CD4-positive, alpha-beta T cell (primary cell): ENCODE measurements around the gene KIAA0825. TPM values are rescaled to one million over a fixed set of nuclear protein-coding genes. Genes with fewer than 3 reads are reported as not detected.

Experiments used
- ATAC-seq: fragments of 200-7000 bp; cut with Tn5 transposase; one replicate; pipeline ENCODE4 v1.10.0; 2022; ENCODE audit warnings: mild to moderate bottlenecking; ENCODE audit not compliant: poor library complexity
- CTCF ChIA-PET: fragments of 350-600 bp; sonication (Branson Sonifier 250); formaldehyde crosslinking; loops from one replicate; lab custom pipeline; 2021; ENCODE audit warnings: antibody characterized with exemption, inconsistent platforms; lab: Charles Lee
- POLR2A ChIA-PET: fragments of 350-600 bp; sonication (Branson Sonifier 250); formaldehyde crosslinking; loops from one replicate; lab custom pipeline; 2021; ENCODE audit warnings: antibody characterized with exemption, inconsistent platforms; lab: Charles Lee
- DNase-seq, 14 experiments: peaks; one replicate each; pipeline ENCODE4 v3.0.0-alpha.2; 2013 to 2020; ENCODE audit warnings: mixed read lengths in 2 of 14
- H3K27ac ChIP-seq, 2 donors: one replicate each; pipeline versions ENCODE4 v1.5.1 to v1.7.0; 2013; ENCODE audit warnings: low read length in 2 of 2, low read depth in 1 of 2, mild to moderate bottlenecking in 1 of 2
- H3K27me3 ChIP-seq, 2 experiments: 1 replicate in 1 of 2; 2 replicates in 1 of 2; pipeline versions ENCODE4 v1.6.1 to v1.7.0; 2013; ENCODE audit warnings: low read length in 2 of 2, control low read depth in 1 of 2, mild to moderate bottlenecking in 1 of 2, moderate library complexity in 1 of 2; ENCODE audit not compliant: insufficient read depth in 2 of 2, control insufficient read depth in 1 of 2
- H3K36me3 ChIP-seq: one replicate; pipeline ENCODE4 v1.6.1; 2013; ENCODE audit warnings: low read length, control low read depth; ENCODE audit not compliant: insufficient read depth
- H3K4me1 ChIP-seq: one replicate; pipeline ENCODE4 v1.6.1; 2013; ENCODE audit warnings: low read length, control low read depth; ENCODE audit not compliant: insufficient read depth
- H3K4me3 ChIP-seq: one replicate; pipeline ENCODE4 v1.5.1; 2013; ENCODE audit warnings: mild to moderate bottlenecking, low read length, moderate library complexity
- H3K9me3 ChIP-seq, 2 experiments: 1 replicate in 1 of 2; 2 replicates in 1 of 2; pipeline versions ENCODE4 v1.6.1 to v1.7.0; 2013; ENCODE audit warnings: low read length in 2 of 2, mild to moderate bottlenecking in 2 of 2, control low read depth in 1 of 2, moderate library complexity in 1 of 2; ENCODE audit not compliant: control insufficient read depth in 1 of 2, insufficient read depth in 1 of 2
- H3K27ac Mint-ChIP-seq: one replicate; pipeline ENCODE4 v1.8.0; 2020; ENCODE audit warnings: mixed read lengths
- H3K27me3 Mint-ChIP-seq: one replicate; pipeline ENCODE4 v1.8.0; 2021; ENCODE audit warnings: mixed read lengths
- H3K36me3 Mint-ChIP-seq: one replicate; pipeline ENCODE4 v1.8.0; 2021; ENCODE audit warnings: low read depth, mixed read lengths
- H3K4me1 Mint-ChIP-seq: one replicate; pipeline ENCODE4 v1.8.0; 2021; ENCODE audit warnings: low read depth, mixed read lengths
- H3K4me3 Mint-ChIP-seq: one replicate; pipeline ENCODE4 v1.8.0; 2020; ENCODE audit warnings: mild to moderate bottlenecking, mixed read lengths
- H3K9me3 Mint-ChIP-seq: one replicate; pipeline ENCODE4 v1.8.0; 2020; ENCODE audit warnings: mixed read lengths
- CTCF ChIP-seq: fragments of 200-600 bp; IDR thresholded peaks from one replicate; pipeline ENCODE4 v1.8.0; 2022; ENCODE audit warnings: antibody characterized with exemption, mild to moderate bottlenecking
- intact Hi-C, 2 experiments: fragments of 100-400 bp; cut with DNase I in 1 of 2; cut with micrococcal nuclease in 1 of 2; formaldehyde crosslinking; loops; one replicate each; pipeline versions ENCODE4 v1.15.1 to v1.9.0; 2023 to 2025; cut with DNase I, micrococcal nuclease
- total RNA-seq, 174 experiments: library from RNA in 2 of 174; stranded (reverse) in 2 of 174; gene quantifications; one replicate each; pipeline ENCODE4 v1.2.3 and lab custom pipeline; 2021 to 2026

Gene KIAA0825
- total RNA-seq, 2 experiments from 2014 or later = 1.5 to 1.6 TPM

- DNase-seq (no peak), ATAC-seq (no peak)
- Histone ChIP-seq H3K9me3 (no peaks in the 10 kb centered on the region), H3K36me3 (no peaks in the 10 kb centered on the region), H3K4me3 (no peak overlapping the region), H3K27ac (no peak overlapping the region), H3K27me3 (no peaks in the 10 kb centered on the region), H3K4me1 (no peaks in the 10 kb centered on the region)
- no peaks in the 10 kb centered on the region for H3K27me3 Mint-ChIP-seq
- no peaks in the 10 kb centered on the region for H3K36me3 Mint-ChIP-seq
- no peak overlapping the region for H3K4me3 Mint-ChIP-seq
- CTCF ChIA-PET = no interaction called here
- no peak for TF ChIP-seq CTCF
- H3K27ac Mint-ChIP-seq = no peak overlapping the region
- intact Hi-C loops = no loop called here
- POLR2A ChIA-PET = no interaction called here
- H3K9me3 Mint-ChIP-seq = no peaks in the 10 kb centered on the region
- no peaks in the 10 kb centered on the region for H3K4me1 Mint-ChIP-seq
Measured at GRCh38 chr5:94523018-94523417, 95.4 kb downstream of the KIAA0825 start.

GRCh38 chr5:94522117-94522516 lies 96.3 kb downstream of the KIAA0825 start:
- no peak for TF ChIP-seq CTCF
- Mint-ChIP-seq H3K27me3 (no peaks in the 10 kb centered on the region), H3K4me1 (no peaks in the 10 kb centered on the region), H3K9me3 (no peaks in the 10 kb centered on the region), H3K4me3 (no peak overlapping the region), H3K36me3 (no peaks in the 10 kb centered on the region), H3K27ac (no peak overlapping the region)
- H3K4me3 ChIP-seq = no peak overlapping the region
- no peaks in the 10 kb centered on the region for H3K4me1 ChIP-seq
- H3K36me3 ChIP-seq = no peaks in the 10 kb centered on the region
- DNase-seq (no peak), ATAC-seq (no peak)
- ChIA-PET CTCF (no interaction called here), POLR2A (no interaction called here)
- H3K27me3 ChIP-seq = no peaks in the 10 kb centered on the region
- H3K27ac ChIP-seq = no peak overlapping the region
- H3K9me3 ChIP-seq = no peaks in the 10 kb centered on the region
- intact Hi-C loops = no loop called here

GRCh38 chr5:94517490-94518488 lies 100.6 kb downstream of the KIAA0825 start:
- H3K4me3 ChIP-seq = no peak overlapping the region
- no peaks in the 10 kb centered on the region for H3K36me3 ChIP-seq
- H3K36me3 Mint-ChIP-seq = no peaks in the 10 kb centered on the region
- ATAC-seq (no peak), DNase-seq (no peak)
- ChIA-PET POLR2A (no interaction called here), CTCF (no interaction called here)
- no peak for TF ChIP-seq CTCF
- no peaks in the 10 kb centered on the region for H3K9me3 Mint-ChIP-seq
- H3K27ac ChIP-seq = no peak overlapping the region
- H3K4me3 Mint-ChIP-seq = no peak overlapping the region
- H3K9me3 ChIP-seq = no peaks in the 10 kb centered on the region
- intact Hi-C loops = loop anchor here in 1 of 2 experiments (2.0 kb wide), 1 partner anchor 217 kb away; no protein-coding TSS in a partner anchor
- no peak overlapping the region for H3K27ac Mint-ChIP-seq
- H3K4me1 Mint-ChIP-seq = no peaks in the 10 kb centered on the region
- no peaks in the 10 kb centered on the region for H3K27me3 ChIP-seq
- no peaks in the 10 kb centered on the region for H3K27me3 Mint-ChIP-seq
- no peaks in the 10 kb centered on the region for H3K4me1 ChIP-seq
